ENCODE results near the gene DLGAP5.

DLGAP5 gene

DNA sequence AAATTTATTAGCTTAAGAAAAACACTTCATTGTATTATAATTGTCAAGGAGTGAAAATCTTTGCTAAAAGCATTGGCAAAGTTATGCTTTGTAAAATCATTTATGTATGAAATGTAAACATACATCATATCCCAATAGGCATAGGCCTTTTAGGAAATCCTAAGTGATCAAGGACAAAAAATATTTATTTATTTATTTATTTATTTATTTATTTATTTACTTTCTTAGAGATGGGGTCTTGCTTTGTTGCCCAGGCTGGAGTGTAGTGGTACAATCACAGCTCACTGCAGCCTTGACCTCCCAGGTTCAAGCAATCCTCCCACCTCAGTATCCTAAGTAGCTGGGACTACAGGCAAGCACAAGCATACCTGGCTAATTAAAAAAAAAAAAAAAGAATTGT is 32.0 kb upstream of the DLGAP5 start:
- no peak overlapping the region for H3K27ac ChIP-seq (ENCODE audit: low read depth, low read length)
- H2AFZ ChIP-seq (ENCODE audit: low read depth, low read length, severe bottlenecking), result no peak overlapping the region
- no peaks in the 10 kb centered on the region for H3K36me3 ChIP-seq (ENCODE audit: low read length)
- H3K9me2 ChIP-seq (replicated peaks; ENCODE audit: insufficient read depth, low read length), result no peaks in the 10 kb centered on the region
- no peaks in the 10 kb centered on the region for H3K79me2 ChIP-seq (ENCODE audit: insufficient read depth, low read length)
- H3K4me3 ChIP-seq (ENCODE audit: insufficient read depth, low read length, poor library complexity, severe bottlenecking), result no peak overlapping the region
- TF ChIP-seq EZH2phosphoT487 (conservative IDR thresholded peaks at IDR 0.05; ENCODE audit: low read length), result no peak
- TF ChIP-seq, protein P1, sequence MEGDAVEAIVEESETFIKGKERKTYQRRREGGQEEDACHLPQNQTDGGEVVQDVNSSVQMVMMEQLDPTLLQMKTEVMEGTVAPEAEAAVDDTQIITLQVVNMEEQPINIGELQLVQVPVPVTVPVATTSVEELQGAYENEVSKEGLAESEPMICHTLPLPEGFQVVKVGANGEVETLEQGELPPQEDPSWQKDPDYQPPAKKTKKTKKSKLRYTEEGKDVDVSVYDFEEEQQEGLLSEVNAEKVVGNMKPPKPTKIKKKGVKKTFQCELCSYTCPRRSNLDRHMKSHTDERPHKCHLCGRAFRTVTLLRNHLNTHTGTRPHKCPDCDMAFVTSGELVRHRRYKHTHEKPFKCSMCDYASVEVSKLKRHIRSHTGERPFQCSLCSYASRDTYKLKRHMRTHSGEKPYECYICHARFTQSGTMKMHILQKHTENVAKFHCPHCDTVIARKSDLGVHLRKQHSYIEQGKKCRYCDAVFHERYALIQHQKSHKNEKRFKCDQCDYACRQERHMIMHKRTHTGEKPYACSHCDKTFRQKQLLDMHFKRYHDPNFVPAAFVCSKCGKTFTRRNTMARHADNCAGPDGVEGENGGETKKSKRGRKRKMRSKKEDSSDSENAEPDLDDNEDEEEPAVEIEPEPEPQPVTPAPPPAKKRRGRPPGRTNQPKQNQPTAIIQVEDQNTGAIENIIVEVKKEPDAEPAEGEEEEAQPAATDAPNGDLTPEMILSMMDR (IDR thresholded peaks at IDR 0.05; ENCODE audit: insufficient read depth, low read length, poor library complexity, severe bottlenecking), result no peak
- H3K4me2 ChIP-seq (ENCODE audit: low read depth, low read length, poor library complexity, severe bottlenecking), result no peak overlapping the region
- H3K9me3 ChIP-seq (ENCODE audit: insufficient read depth, low read length), result peaks cover 7% of the 10 kb centered on the region; the same call in 1 of the 2 replicates
- H3F3A ChIP-seq (ENCODE audit: insufficient read depth), result no peaks in the 10 kb centered on the region
- H3K27me3 ChIP-seq (ENCODE audit: low read length), result no peaks in the 10 kb centered on the region
- H4K20me1 ChIP-seq (ENCODE audit: low read depth, low read length), result no peaks in the 10 kb centered on the region
- H3K9ac ChIP-seq (ENCODE audit: low read length), result no peak overlapping the region

DNA sequence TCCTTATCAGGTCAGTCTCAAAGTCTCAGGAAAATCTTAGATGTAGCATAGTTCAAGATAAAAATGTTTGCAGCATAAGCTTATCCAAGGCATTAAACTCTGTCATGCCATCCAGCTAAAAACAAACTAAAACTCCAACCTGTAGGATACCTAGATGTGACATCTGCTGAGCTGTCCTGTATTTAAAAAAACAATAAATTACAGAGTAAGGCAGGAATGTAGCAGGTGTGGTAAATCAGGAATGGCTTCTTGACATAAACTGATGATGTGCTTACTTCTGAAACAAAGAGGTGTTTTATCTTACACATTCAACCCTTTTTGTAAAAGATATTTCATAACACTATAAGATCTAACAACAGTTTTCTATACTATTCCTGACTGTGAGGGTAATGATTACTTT is 30.6 kb upstream of the DLGAP5 start:
- H3K9ac ChIP-seq (ENCODE audit: low read length), result no peak overlapping the region
- H3K79me2 ChIP-seq (ENCODE audit: insufficient read depth, low read length), result no peaks in the 10 kb centered on the region
- H3K36me3 ChIP-seq (ENCODE audit: low read length), result no peaks in the 10 kb centered on the region
- no peak overlapping the region for H2AFZ ChIP-seq (ENCODE audit: low read depth, low read length, severe bottlenecking)
- no peak overlapping the region for H3K27ac ChIP-seq (ENCODE audit: low read depth, low read length)
- no peaks in the 10 kb centered on the region for H3K27me3 ChIP-seq (ENCODE audit: low read length)
- no peak overlapping the region for H3K4me3 ChIP-seq (ENCODE audit: insufficient read depth, low read length, poor library complexity, severe bottlenecking)
- no peaks in the 10 kb centered on the region for H3K9me2 ChIP-seq (replicated peaks; ENCODE audit: insufficient read depth, low read length)
- no peaks in the 10 kb centered on the region for H3F3A ChIP-seq (ENCODE audit: insufficient read depth)
- H3K9me3 ChIP-seq (ENCODE audit: insufficient read depth, low read length), result peaks cover 7% of the 10 kb centered on the region; the same call in 1 of the 2 replicates
- H4K20me1 ChIP-seq (ENCODE audit: low read depth, low read length), result no peaks in the 10 kb centered on the region
- TF ChIP-seq EZH2phosphoT487 (conservative IDR thresholded peaks at IDR 0.05; ENCODE audit: low read length), result no peak
- TF ChIP-seq, protein P1 (IDR thresholded peaks at IDR 0.05; ENCODE audit: insufficient read depth, low read length, poor library complexity, severe bottlenecking), result no peak
- H3K4me2 ChIP-seq (ENCODE audit: low read depth, low read length, poor library complexity, severe bottlenecking), result no peak overlapping the region

DNA sequence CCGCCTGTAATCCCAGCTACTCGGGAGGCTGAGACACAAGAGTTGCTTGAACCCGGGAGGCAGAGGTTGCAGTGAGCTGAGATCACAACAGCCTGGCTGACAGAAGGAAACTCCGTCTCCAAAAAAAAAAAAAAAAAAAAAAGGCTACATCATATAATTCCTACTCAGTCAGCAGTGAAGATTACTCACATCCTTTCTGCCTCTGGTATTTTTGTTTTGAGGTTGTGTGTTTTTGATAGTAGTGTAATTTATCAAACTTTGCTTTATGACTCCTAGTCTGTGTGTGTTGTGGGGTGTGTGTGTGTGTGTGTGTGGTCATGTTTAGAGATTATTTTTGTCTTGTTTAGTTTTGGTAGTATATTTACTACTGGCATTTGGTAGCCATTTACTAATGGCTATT is 29.8 kb upstream of the DLGAP5 start:
- no peak for TF ChIP-seq EZH2phosphoT487 (conservative IDR thresholded peaks at IDR 0.05; ENCODE audit: low read length)
- TF ChIP-seq, protein P1 (IDR thresholded peaks at IDR 0.05; ENCODE audit: insufficient read depth, low read length, poor library complexity, severe bottlenecking), result no peak
- H3K4me2 ChIP-seq (ENCODE audit: low read depth, low read length, poor library complexity, severe bottlenecking), result no peak overlapping the region
- H3K79me2 ChIP-seq (ENCODE audit: insufficient read depth, low read length), result no peaks in the 10 kb centered on the region
- H3F3A ChIP-seq (ENCODE audit: insufficient read depth), result no peaks in the 10 kb centered on the region
- H3K9me3 ChIP-seq (ENCODE audit: insufficient read depth, low read length), result 0 out of 2 replicates have a peak, but pooled peaks cover under 1% of the 10 kb centered on the region
- H3K4me3 ChIP-seq (ENCODE audit: insufficient read depth, low read length, poor library complexity, severe bottlenecking), result no peak overlapping the region
- H3K36me3 ChIP-seq (ENCODE audit: low read length), result no peaks in the 10 kb centered on the region
- no peak overlapping the region for H3K9ac ChIP-seq (ENCODE audit: low read length)
- no peak overlapping the region for H2AFZ ChIP-seq (ENCODE audit: low read depth, low read length, severe bottlenecking)
- no peak overlapping the region for H3K27ac ChIP-seq (ENCODE audit: low read depth, low read length)
- H4K20me1 ChIP-seq (ENCODE audit: low read depth, low read length), result no peaks in the 10 kb centered on the region
- H3K9me2 ChIP-seq (replicated peaks; ENCODE audit: insufficient read depth, low read length), result no peaks in the 10 kb centered on the region
- H3K27me3 ChIP-seq (ENCODE audit: low read length), result no peaks in the 10 kb centered on the region
